ENCODE results near the gene TM6SF1. TPM values are rescaled to one million over a fixed set of nuclear protein-coding genes. Genes with fewer than 3 reads are reported as not detected.

TM6SF1 gene
- total RNA-seq, 1 donor from 2014 or later = 2.1 TPM

DNA sequence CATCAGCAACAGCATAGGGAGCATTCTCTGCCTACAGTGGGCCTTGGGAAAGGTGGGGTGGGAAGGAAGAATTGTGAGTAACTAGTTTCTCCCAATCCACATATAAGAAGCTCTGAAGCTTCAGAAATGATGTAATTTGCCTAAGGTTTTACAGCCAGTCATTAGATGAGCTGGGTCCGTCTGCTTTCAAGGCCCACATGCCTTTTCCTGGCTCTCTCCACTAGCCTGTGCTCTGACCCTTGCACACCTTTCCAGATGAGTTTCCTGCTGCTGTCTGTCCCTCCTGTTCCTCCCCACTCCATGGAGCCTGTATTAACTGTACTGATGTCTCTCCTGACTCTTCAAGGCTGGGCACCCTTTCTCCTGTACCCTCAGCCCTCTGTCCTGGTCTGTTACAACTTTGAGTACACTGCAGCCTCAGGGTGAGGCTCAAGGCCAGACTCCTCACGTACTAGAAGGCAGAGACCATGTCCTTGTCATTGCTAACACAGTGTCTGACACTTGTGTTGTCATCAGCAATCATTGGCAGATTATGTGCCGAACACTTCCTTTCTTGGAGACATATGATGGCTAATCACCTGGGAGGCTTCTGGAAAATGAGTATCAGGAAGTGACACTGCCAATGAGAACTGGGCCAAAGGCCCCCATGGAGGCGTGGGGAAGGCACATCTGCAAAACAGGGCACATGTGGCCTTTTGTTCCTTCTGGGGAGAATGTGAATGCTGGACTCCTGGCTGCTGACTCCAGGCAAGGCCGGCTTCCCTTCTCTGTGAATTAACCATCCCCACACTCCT is 6.6 kb downstream of the TM6SF1 start:
- H3K9me3 ChIP-seq (ENCODE audit: insufficient read depth, low read depth, low read length) = no peaks in the 10 kb centered on the region
- no peak overlapping the region for H3K4me3 ChIP-seq (ENCODE audit: insufficient read depth, low read depth, low read length)
- H3K4me1 ChIP-seq (ENCODE audit: insufficient read depth, low read length) = peaks cover 15% of the 10 kb centered on the region

DNA sequence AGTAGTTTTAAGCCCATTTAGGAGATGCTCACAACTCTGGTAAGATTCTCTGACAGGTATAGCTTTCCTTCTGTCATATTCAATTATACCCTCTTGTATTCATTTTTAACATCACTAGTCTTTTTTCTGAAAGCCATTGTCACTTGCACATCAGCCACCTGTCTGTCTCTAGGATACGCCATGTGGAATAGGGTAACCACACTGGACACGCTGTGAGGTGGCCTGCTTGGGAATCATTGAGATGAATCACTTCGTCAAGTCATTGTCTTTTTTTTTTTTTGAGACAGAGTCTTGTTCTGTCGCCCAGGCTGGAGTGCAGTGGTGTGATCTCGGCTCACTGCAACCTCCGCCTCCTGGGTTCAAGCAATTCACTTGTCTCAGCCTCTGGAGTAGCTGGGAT is 7.4 kb downstream of the TM6SF1 start:
- no peaks in the 10 kb centered on the region for H3K27me3 ChIP-seq (ENCODE audit: insufficient read depth, low read length)
- H3K27ac ChIP-seq (ENCODE audit: low read depth, low read length) = no peak overlapping the region
- no peaks in the 10 kb centered on the region for H3K36me3 ChIP-seq (ENCODE audit: insufficient read depth, low read length)
- Mint-ChIP-seq H3K27ac (ENCODE audit: unreplicated experiment) (no peak overlapping the region), H3K4me1 (ENCODE audit: low read depth, unreplicated experiment) (peaks cover 6% of the 10 kb centered on the region), H3K4me3 (ENCODE audit: unreplicated experiment) (no peak overlapping the region), H3K27me3 (ENCODE audit: low read depth, unreplicated experiment) (peaks cover 6% of the 10 kb centered on the region), H3K36me3 (ENCODE audit: low read depth, unreplicated experiment) (peaks cover 16% of the 10 kb centered on the region), H3K9me3 (ENCODE audit: unreplicated experiment) (peaks cover 5% of the 10 kb centered on the region)
- no peak for DNase-seq (ENCODE audit: low read depth)
- H3K4me3 ChIP-seq (ENCODE audit: insufficient read depth, low read depth, low read length) = no peak overlapping the region
- no peak overlapping the region for H3K4me2 ChIP-seq (ENCODE audit: low read length)
- H2AFZ ChIP-seq (ENCODE audit: low read depth, low read length) = no peak overlapping the region
- no peaks in the 10 kb centered on the region for H4K20me1 ChIP-seq (ENCODE audit: insufficient read depth, low read length)
- H3K79me2 ChIP-seq (ENCODE audit: insufficient read depth, low read length) = no peaks in the 10 kb centered on the region
- TF ChIP-seq CTCF (IDR thresholded peaks at IDR 0.05; ENCODE audit: insufficient read depth, low read depth, low read length) (no peak), EZH2 (IDR thresholded peaks at IDR 0.05; ENCODE audit: insufficient read depth, low read length) (no peak)
- peaks cover 15% of the 10 kb centered on the region for H3K4me1 ChIP-seq (ENCODE audit: insufficient read depth, low read length)
- H3K9ac ChIP-seq (ENCODE audit: low read length) = no peak overlapping the region
- no peaks in the 10 kb centered on the region for H3K9me3 ChIP-seq (ENCODE audit: insufficient read depth, low read depth, low read length)
- no peak for FAIRE-seq

More for the DNA sequence above, 6.6 kb downstream of the TM6SF1 start:
- Histone ChIP-seq H4K20me1 (ENCODE audit: insufficient read depth, low read length) (no peaks in the 10 kb centered on the region), H2AFZ (ENCODE audit: low read depth, low read length) (no peak overlapping the region), H3K79me2 (ENCODE audit: insufficient read depth, low read length) (no peaks in the 10 kb centered on the region), H3K4me2 (ENCODE audit: low read length) (no peak overlapping the region), H3K36me3 (ENCODE audit: insufficient read depth, low read length) (no peaks in the 10 kb centered on the region), H3K27ac (ENCODE audit: low read depth, low read length) (no peak overlapping the region), H3K27me3 (ENCODE audit: insufficient read depth, low read length) (peaks cover 3% of the 10 kb centered on the region), H3K9ac (ENCODE audit: low read length) (no peak overlapping the region)
- DNase-seq (ENCODE audit: low read depth) (no peak), FAIRE-seq (no peak)
- Mint-ChIP-seq H3K4me3 (ENCODE audit: unreplicated experiment) (no peak overlapping the region), H3K9me3 (ENCODE audit: unreplicated experiment) (peaks cover 7% of the 10 kb centered on the region), H3K36me3 (ENCODE audit: low read depth, unreplicated experiment) (peaks cover 16% of the 10 kb centered on the region), H3K27ac (ENCODE audit: unreplicated experiment) (no peak overlapping the region), H3K4me1 (ENCODE audit: low read depth, unreplicated experiment) (peaks cover 6% of the 10 kb centered on the region), H3K27me3 (ENCODE audit: low read depth, unreplicated experiment) (peaks cover 13% of the 10 kb centered on the region)
- TF ChIP-seq EZH2 (IDR thresholded peaks at IDR 0.05; ENCODE audit: insufficient read depth, low read length) = no peak
- TF ChIP-seq CTCF (IDR thresholded peaks at IDR 0.05; ENCODE audit: insufficient read depth, low read depth, low read length) = no peak

DNA sequence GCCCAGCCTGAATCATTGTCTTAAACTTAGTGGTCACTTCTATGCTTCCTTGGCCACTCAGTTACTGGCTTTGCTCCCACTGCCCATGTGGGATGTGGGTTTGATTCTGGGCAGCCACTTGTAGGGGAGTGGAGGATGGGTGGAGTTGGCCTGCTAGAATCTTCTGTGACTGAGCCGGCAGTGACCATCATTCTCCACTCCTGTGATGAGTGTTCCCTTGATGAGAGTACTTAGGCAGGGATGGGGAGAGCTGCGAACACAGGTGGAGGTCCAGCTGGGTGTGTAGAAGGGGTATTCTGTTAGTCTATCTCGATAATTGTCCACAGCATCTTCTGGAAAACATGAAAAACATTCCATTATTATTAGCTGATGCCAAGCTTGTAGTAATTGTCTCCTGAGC is 8.0 kb downstream of the TM6SF1 start:
- H3K27me3 Mint-ChIP-seq (ENCODE audit: low read depth, unreplicated experiment) = peaks cover 2% of the 10 kb centered on the region
- no peak overlapping the region for H3K4me3 Mint-ChIP-seq (ENCODE audit: unreplicated experiment)
- peaks cover 5% of the 10 kb centered on the region for H3K9me3 Mint-ChIP-seq (ENCODE audit: unreplicated experiment)
- no peaks in the 10 kb centered on the region for H3K27me3 ChIP-seq (ENCODE audit: insufficient read depth, low read length)
- no peak overlapping the region for H3K27ac Mint-ChIP-seq (ENCODE audit: unreplicated experiment)
- H3K79me2 ChIP-seq (ENCODE audit: insufficient read depth, low read length) = no peaks in the 10 kb centered on the region
- no peak for FAIRE-seq
- peaks cover 15% of the 10 kb centered on the region for H3K36me3 Mint-ChIP-seq (ENCODE audit: low read depth, unreplicated experiment)
- no peak for TF ChIP-seq EZH2 (IDR thresholded peaks at IDR 0.05; ENCODE audit: insufficient read depth, low read length)
- no peak overlapping the region for H3K4me3 ChIP-seq (ENCODE audit: insufficient read depth, low read depth, low read length)
- DNase-seq (ENCODE audit: low read depth) = no peak
- H3K27ac ChIP-seq (ENCODE audit: low read depth, low read length) = no peak overlapping the region
- no peaks in the 10 kb centered on the region for H4K20me1 ChIP-seq (ENCODE audit: insufficient read depth, low read length)
- H3K4me1 ChIP-seq (ENCODE audit: insufficient read depth, low read length) = peaks cover 15% of the 10 kb centered on the region
- H2AFZ ChIP-seq (ENCODE audit: low read depth, low read length) = no peak overlapping the region
- H3K9ac ChIP-seq (ENCODE audit: low read length) = no peak overlapping the region
- no peaks in the 10 kb centered on the region for H3K9me3 ChIP-seq (ENCODE audit: insufficient read depth, low read depth, low read length)
- H3K36me3 ChIP-seq (ENCODE audit: insufficient read depth, low read length) = no peaks in the 10 kb centered on the region
- no peak overlapping the region for H3K4me2 ChIP-seq (ENCODE audit: low read length)
- H3K4me1 Mint-ChIP-seq (ENCODE audit: low read depth, unreplicated experiment) = peaks cover 6% of the 10 kb centered on the region

All from astrocyte (in vitro differentiated cells and primary cell).